Measurements from ENCODE around the gene ANAPC7.
"Not testable (repeated sequence)": the region's sequence is repeated elsewhere in the genome, so short reads cannot be mapped to it uniquely, and the experiment has no call there.

Gene ANAPC7

DNA sequence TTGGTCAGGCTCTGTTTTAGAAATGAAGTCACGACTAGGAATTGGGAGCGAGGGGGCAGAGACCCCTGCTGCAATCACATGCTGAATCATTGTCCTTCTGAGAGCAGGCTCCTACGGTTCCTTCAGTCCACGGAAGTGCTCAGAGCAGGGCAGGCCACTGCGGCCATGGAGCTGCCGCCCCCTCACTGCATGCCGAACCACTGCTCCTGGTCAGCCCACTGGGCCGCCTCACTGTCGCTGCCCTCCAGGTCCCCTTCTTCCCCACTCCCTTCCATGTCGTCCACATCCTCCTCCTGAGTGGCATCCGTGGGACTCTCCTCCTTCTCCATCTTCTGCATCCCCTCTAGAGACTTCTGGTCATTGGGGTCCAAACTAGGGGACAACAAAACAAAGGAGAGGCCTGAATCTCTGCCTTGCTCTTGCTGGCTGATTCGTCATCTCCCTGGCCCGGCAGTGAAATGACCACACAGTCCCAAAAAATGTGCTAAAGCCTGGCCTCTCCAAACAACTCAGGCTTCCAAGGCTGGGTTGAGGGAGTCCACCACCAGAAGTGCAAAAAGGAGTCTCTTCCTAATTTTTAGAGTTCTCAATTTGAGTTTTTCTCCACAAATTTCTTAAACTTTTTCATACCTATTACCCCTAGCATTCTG lies 29.4 kb downstream of the ANAPC7 start:
- FAIRE-seq (no peak), DNase-seq (ENCODE audit: low spot score) (no peak)

DNA sequence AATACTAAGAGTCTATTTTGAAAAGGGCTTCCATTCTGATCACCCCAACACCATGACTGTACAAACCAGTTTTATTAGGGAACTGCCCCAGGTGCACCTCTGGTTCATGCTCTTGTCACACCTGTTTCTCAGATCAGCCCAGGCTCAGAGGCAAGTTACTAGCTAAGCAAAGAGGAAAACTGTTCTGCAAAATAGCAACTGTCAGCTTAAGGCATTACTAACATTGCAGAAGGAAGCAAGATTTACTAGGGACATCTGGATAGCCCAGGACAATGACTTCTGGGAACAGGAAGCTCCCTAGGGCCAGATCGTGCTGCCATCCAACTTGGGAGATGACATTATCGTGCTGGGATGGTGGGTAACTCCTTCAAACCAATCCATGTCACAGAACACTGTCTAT lies 30.1 kb downstream of the ANAPC7 start:
- no peak for FAIRE-seq
- DNase-seq (ENCODE audit: low spot score): no peak

DNA sequence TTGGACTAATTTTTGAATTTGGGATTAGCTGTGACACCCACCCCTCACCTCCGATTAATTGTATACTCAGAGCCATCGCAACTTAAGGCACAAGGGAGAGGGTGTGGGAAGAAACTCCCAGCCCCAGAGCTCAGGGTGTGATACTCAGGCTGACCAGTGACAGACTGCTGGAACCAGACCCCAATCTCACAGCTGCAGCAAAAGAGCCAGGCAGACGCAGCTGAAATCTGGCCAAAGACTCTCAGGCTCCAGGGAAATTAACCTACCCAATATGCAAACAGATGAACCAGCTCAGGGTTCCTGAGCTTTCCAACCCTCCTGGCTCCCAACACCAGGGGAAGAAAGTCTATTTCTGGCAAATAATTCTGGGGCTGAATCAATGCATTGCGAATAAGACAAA lies 30.5 kb downstream of the ANAPC7 start:
- FAIRE-seq: no peak
- DNase-seq (ENCODE audit: low spot score): no peak

DNA sequence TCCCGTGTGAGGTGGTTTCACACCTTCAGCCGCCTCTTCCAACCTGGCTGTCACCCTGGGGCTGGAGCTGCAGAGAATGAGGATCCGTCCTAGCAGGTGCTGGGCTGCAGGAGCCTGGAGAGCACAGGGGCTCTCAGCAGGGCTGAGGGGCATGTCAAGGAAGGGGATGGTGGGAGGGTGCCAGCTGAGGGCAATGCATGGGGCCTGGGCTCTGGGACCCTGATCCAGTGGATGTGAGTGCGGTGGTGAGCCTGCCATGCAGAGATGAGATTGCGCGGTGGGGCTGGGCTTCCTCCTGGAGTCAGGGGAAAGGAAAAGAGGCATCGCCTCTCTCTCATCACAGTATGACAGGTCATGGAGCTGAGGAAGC lies 31.5 kb downstream of the ANAPC7 start:
- FAIRE-seq (no peak), DNase-seq (ENCODE audit: low spot score) (no peak)

DNA sequence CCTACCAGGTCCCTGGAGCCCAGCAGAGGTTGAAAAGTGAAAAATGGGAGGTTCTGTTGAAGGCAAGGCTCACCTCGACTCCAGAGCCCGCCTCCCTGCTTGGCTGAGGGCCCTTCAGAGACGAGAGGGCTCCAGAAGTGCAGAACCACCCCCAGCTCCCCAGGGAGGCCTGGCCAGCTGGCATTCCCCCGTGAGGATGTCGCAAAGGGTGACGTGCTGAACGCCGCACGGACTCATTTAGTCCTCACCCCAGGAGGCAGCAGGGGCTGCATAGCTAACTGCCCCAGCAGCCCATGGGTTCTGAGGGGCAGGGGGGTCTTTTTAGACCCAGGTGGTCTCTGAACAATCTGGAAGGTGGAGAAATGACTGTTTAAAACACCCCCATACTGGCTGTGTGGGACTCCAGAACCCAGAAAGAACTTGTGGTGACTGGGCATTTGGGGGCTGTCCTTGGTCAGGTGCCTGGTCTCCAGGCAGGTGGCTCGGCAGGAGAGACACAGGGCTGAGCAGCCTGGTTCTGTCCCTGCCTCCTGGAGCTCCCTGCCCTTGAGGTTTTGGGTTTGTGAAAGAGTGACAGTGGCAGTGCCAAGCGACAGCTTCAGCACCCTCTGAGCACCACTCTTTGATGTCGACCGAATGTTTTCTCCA lies 32.0 kb downstream of the ANAPC7 start:
- FAIRE-seq (no peak), DNase-seq (ENCODE audit: low spot score) (no peak)

DNA sequence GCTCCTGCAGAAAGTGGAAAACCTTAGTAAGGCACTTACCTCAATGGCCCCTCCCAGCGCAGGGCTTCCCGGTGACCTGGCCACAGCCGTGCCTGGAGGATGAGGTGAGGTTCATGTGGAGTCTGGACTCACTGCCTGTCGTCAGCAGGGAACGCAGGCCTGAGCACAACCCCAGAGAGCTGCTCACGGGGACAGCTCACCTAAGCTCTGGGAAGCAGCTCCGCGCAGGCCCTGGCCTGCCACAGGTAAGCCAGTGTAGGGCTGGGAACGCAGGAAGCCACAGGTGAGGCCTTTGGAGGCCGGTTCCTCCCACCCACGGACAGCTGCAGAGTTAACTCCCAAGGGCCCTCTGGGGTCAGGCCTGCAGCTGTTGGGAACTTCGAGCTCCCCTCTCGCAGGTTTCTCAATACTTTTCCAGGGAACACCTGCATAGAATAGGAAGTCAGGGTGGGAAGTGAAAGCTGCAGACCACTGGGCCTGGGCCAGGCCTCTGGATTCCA lies 32.7 kb downstream of the ANAPC7 start:
- FAIRE-seq (no peak), DNase-seq (ENCODE audit: low spot score) (no peak)

DNA sequence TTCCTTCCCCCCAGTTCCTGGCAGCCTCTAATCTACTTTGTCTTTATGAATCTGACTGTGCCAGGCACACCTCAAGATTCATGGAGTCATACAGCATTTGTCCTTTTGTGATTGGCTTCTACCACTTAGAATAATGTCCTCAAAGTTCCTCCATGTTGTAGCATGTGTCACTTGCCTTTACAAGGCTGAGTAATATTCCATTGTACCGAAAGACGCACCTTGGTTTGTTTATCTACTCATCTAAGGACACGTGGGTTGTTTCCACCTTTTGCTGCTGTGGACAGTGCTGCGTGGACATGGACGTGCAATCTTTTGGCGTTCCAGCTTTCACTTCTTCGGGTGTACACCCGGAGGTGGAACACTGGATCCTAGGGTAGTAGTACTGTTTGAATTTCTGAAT lies 33.5 kb downstream of the ANAPC7 start:
- FAIRE-seq (no peak), DNase-seq (ENCODE audit: low spot score) (no peak)

DNA sequence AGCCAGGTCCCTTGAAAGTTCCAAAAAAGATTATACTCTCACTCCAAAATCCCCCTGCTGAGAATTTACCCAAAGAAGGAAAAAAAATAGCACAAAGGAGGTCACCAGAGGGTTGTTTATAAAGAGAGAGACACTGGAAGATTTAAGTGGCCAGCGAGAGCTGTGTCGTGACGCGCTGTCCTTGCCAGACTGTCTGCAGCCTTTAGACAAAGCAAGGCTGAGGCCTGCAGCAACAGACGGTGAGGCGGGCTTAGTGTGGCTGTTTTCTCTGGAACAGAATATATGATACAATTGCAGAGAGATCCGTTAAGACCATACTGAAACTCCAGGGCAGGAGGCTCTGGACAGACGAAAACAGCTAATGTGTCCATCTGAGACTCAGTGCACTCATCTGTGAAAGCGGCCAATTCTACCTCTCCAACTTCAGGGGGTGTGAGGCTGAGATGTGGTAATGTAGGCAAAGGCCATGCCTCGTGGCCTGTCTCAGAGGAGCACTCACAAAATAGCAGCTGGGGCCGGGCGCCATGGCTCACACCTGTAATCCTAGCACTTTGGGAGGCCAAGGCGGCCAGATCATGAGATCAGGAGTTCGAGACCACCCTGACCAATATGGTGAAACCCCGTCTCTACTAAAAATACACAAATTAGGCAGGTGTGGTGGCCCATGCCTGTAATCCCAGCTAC lies 36.2 kb downstream of the ANAPC7 start:
- FAIRE-seq (no peak), DNase-seq (ENCODE audit: low spot score) (no peak)

DNA sequence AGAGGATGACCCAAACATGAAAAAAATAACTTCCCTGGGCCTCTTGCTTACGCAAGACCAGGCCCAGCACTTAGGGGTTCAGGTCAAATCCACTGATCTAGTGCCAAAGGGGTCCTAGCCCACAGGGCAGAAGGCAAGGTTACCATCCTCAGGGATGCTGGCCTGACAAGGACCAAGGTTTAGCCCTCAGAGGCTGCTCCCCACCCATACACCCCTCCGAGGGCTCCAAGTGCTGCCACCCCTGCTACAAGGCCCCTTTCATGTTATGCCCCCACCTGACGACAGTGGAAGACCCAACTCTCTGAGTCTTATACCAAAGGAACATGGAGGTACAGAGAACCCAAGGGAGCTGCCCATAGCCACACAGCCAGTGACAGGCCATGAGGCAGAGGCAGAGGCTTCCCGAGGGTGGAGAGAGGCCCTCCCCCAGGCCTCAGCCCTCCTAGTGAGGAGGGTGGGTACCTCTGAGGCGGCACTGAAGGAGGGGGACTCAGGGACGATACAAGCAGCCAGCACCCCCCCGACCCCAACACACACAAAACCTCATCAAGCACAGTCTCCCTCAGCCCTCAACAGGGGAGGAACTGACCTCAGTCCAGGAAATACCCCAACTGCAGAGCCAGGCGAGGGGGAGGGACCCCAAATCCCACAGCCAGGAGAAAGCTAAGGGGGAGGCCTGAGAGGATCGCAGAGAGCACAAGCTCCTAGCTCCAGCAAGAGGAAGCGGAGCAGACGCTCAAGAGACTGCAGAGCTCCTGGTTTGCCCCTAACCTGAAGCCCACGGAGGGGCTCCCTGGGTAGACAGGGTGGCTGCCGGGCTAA lies 37.0 kb downstream of the ANAPC7 start:
- DNase-seq (ENCODE audit: low spot score): no peak
- FAIRE-seq: no peak

DNA sequence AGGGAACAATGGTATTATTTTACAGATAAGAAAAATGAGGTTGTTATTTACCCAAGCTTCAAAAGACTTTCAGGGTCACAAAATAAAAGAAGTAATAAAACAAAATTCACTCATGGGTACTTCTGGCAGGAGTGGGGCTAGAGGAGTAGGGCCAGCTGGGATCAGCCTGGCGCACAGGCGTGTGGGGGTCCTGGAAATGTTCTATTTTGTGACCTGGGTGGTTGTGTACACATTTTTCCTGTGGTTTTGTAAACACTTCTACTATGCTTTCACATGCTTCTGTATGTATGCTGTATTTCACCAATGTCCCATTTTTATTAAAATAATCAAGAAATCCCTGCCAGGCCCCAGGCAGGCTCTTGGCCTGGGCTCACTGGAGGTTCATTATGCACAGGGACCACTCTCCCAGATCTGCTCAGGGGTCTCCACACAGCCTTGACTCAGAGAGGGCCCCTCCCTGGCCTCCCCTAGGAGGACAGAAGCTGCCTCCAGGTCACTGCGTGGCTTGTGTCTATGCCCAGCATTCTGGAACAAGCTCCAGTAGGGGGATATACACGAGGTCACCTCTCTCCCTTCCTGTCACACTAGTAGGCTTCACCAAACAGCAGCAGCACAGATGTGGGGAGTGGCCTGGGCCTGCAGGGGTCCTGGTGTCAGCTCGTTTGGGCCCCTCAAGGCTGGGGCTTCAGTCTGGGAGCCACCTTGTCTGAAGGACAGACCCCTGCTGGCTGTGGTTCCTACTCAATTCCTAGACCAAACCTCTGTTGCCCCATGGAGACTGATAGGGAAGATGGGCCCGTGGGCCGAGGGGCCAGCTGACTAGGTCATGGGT lies 37.8 kb downstream of the ANAPC7 start:
- no peak for FAIRE-seq

DNA sequence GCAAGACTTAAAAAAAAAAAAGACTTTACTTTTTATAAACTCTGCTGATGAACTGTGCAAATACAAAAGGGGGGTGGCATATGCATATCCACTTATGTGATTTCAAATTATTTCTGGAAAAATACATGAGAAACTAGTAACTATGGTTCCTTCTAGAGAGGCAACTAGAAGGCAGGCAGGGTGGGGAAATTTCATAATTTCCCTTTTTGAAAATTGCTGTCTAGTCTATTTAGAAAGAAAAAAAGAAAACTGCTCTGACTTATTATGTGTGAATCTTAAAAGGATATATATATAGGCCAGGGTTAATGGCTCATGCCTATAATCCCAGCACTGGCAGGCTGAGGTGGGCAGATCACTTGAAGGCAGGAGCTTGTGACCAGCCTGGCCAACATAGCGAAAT lies 42.3 kb downstream of the ANAPC7 start:
- DNase-seq (ENCODE audit: low spot score) (no peak), FAIRE-seq (no peak)

More for the DNA sequence above, 37.8 kb downstream of the ANAPC7 start:
- DNase-seq (ENCODE audit: low spot score): no peak

DNA sequence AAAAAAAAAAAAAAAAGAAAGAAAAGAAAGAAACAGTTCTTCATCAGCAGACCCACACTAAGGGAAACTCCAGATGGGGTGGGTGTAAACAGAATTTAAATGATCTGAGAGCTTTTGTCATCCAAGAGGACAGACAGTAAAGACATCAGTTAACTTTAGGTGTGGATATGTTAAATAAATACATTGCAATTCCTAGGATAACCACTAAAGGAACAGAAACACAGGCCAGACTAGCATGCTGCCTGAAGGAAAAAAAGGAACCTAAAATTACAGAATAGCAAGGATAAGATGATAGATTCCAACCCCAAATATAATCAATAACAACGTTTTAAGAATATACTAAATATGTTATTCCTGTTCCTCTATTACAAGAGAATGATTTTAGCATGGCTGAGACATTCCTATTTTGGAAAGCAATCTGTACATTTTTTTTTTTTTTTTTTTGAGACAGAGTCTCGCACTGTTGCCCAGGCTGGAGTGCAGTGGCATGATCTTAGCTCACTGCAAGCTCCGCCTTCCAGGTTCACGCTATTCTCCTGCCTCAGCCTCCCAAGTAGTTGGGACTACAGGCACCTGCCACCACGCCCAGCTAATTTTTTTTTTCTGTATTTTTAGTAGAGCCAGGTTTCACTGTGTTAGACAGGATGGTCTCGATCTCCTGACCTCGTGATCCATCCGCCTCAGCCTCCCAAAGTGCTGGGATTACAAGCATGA lies 45.0 kb downstream of the ANAPC7 start:
- not testable (repeated sequence) for FAIRE-seq; DNase-seq (ENCODE audit: low spot score)

DNA sequence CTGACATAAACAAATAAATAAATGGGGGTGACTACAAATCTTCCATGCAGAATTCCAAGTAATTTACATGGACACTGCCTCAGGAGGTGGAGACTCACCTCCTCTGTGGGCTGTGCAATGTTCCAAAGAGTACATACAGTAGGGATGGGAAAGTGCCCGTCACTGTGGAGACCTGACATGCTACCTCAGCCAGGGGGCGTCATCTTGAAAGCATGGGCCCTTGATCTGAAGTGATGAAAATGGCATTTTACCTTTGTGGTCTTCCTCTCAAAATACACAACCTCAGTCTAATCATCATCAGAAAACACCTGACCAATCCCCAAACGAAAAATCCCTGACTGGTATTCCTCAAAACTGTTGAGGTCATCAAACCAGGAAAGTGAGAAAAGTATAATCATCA lies 48.4 kb downstream of the ANAPC7 start:
- no peak for FAIRE-seq
- DNase-seq (ENCODE audit: low spot score): peak; percentile 11

DNA sequence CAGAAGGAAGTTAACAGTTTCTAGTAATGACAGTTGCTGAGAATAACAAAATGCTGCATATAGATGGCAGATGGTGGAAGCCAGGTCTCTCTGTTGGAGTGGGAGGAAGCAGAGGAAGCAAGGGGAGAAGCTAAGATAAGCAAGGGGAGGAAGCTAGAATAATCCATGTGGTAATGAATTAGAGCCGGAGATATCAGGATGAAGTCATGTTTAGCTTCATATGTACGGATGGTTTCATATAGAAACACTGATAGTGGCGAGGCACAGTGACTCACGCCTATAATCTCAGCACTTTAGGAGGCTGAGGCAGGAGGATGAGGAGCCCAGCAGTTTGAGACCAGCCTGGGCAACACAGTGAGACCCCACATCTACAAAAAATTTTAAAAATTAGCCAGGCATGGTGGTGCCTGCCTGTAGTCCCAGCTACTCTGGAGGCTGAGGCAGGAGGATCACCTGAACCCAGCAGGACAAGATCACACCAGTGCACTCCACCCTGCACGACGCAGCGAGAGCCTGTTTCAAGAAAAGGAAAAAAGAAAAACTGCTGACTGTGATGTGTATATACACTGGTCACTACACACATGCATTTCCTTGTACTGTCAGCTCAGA lies 49.2 kb downstream of the ANAPC7 start:
- FAIRE-seq: no peak
- DNase-seq (ENCODE audit: low spot score): no peak

DNA sequence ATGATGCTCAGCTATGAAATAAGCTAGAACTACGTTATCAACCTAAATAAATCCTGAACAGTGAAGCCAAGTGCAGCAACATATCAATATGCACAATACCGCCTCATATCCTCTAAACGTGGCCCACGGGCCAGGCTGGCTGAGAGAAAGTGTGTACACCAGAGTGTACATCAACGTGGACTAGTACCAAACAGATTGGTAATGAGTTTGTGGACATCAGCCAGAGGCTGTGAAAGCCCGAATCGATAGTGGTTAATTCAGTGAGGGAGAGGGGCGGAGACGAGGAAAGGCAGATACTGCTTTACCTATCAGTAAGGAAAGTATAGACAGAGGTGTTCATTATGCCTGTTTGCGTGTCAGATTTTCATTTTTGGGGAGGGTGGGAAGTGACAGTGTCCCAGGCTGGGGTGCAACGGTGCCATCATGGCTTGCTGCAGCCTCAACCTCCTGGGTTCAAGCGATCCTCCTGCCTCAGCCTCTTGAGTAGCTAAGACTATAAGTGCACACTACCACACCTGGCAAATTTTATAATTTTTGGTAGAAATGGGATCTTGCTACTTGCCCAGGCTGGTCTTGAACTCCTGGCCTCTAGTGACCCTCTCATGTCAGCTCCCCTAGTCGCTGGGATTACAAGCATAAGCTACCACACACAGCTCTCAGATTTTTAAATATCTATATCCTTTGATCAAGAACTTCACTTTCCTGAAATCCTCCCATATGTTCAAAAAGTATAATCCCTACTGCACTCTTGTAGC lies 50.1 kb downstream of the ANAPC7 start:
- FAIRE-seq: no peak
- no peak for DNase-seq (ENCODE audit: low spot score)

DNA sequence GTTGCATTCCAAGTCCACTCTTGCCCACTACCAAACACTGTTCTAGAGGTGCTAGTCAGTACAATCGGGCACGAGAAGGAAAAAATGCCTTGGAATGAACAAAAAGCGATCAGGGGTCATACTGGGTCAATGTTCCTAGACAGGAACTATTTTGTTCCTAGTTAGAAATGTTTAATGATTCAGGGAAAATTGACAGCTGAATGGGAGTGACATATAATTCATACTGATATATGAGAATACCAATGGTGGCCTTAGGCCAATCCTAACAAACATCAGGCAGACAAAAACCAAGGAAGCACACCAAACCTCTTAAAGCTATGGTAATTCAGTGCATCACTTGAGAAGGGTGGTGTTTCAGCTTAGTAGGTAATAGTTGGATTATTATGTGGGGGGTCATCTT lies 51.1 kb downstream of the ANAPC7 start:
- DNase-seq (ENCODE audit: low spot score): no peak
- FAIRE-seq: no peak

DNA sequence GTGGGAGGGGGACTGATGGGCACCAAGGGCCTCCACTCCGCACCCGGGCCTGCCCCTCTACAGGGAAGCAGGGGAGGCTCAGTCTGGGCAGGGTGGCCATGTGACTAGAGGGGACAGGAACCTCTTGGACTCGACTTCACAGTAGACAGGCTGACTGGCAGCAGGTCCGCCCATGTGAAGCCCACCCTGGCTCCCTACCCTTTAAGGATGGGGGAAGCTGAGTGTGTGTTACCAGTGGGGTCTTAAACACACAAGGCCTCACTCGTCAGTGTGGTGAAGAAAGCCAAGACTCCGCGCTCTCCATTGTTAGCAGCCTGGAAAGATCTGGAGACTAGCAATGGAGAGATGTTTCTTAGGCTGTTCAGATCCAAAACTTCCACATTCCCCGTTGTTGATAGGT lies 52.4 kb downstream of the ANAPC7 start:
- DNase-seq (ENCODE audit: low spot score) (no peak), FAIRE-seq (no peak)

DNA sequence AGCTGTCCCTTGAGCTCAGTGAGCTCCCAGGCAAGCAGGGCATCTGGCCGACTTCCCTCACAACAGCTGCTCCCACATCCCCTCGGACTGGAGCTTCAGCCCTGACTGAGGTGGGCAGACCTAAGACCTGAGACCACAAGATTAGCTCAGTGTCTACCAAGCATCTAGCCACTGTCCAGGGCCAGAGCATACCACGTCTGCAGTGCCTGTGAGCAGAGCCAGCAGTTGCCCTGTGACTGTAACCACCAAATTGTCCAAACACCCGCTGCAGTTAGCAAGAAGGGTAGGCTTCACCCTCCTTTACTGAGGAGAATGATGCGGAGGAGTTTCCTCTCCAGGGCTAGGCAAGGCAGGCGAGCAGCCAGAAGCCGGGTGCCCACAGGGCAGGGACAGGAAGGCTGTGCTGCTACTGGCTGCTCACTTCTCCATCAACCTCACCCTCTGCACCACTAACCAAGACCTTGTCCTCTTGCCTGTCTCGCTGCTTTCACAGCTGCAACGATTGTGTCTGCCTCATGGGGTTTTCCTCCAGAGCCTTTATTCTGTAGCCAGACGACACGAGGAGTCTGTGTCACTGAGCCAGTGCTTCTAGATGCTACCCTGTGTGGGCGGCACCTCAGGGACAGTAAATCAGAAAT lies 53.9 kb downstream of the ANAPC7 start:
- no peak for FAIRE-seq
- no peak for DNase-seq (ENCODE audit: low spot score)

DNA sequence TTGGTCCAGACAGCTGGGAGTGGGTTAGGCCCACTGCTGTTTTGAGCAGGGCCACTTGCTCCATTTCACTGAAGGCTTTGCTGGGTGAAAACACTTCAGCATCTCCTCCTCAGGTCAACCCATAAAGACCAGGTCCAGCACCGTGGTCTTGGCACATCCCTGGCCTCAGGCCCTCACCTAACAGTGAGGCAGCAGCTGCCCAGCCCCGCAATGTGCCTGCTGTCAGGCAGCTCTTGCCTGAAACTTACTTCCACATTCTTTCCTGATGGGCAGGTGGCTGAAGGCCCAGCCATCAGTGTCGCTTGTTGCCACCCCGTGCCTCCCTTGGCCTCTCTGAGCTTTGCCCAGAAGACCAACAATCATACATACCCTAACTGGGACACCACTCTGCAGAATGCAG lies 54.4 kb downstream of the ANAPC7 start:
- FAIRE-seq: no peak
- DNase-seq (ENCODE audit: low spot score): no peak
